Endothelial cell of umbilical vein (primary cell): Measurements from ENCODE around the gene HDX. TPM values are rescaled to one million over a fixed set of nuclear protein-coding genes. Genes with fewer than 3 reads are reported as not detected.
A peak's percentile ranks its signal among the peaks of the same experiment; 100 is the strongest.
"Not testable (repeated sequence)": the region's sequence is repeated elsewhere in the genome, so short reads cannot be mapped to it uniquely, and the experiment has no call there.

ENCODE experiments used
- Bru-seq: library from RNA; stranded (reverse); fragments of 400-500 nt; gene quantifications from one replicate; lab custom pipeline; 2021; lab: Mats Ljungman, UMichigan
- BruChase-seq, 2 experiments: library from RNA; stranded (reverse); fragments of 400-500 nt; gene quantifications; one replicate each; lab custom pipeline; 2021; lab: Mats Ljungman, UMichigan
- BruUV-seq: library from RNA; stranded (reverse); fragments of 400-500 nt; replicated peaks from 2 replicates; lab custom pipeline; 2021; lab: Mats Ljungman, UMichigan
- CTCF ChIA-PET: fragments of 300-600, 350-600 bp; sonication (Branson Sonifier 250); formaldehyde crosslinking; loops from one replicate; lab custom pipeline; 2021; ENCODE audit warnings: antibody characterized with exemption, inconsistent platforms; lab: Charles Lee
- POLR2A ChIA-PET: fragments of 300-600, 350-600 bp; sonication (Branson Sonifier 250); formaldehyde crosslinking; loops from one replicate; lab custom pipeline; 2021; ENCODE audit warnings: antibody characterized with exemption, inconsistent platforms; lab: Charles Lee
- DNase-seq: peaks from one replicate; pipeline ENCODE4 v3.0.0-alpha.2; 2011; ENCODE audit warnings: low read depth, low spot score
- FAIRE-seq: peaks from 2 replicates; lab custom pipeline; 2011; peaks lifted over from hg19 to GRCh38; lab: Jason Lieb, UNC
- H2AFZ ChIP-seq: 2 replicates; pipeline ENCODE4 v1.6.0; 2012; ENCODE audit warnings: low read depth, low read length, control low read depth, inconsistent platforms
- H3K27ac ChIP-seq: 2 replicates; pipeline ENCODE4 v1.5.1; 2011; ENCODE audit warnings: low read depth, mild to moderate bottlenecking, control low read depth, low read length, moderate library complexity; ENCODE audit not compliant: insufficient read depth
- H3K27me3 ChIP-seq, 2 experiments: 2 replicates each; pipeline versions ENCODE4 v1.6.0 to v1.6.1; 2011; ENCODE audit warnings: low read length in 2 of 2, mixed read lengths in 1 of 2; ENCODE audit not compliant: control insufficient read depth in 2 of 2, insufficient read depth in 2 of 2
- H3K36me3 ChIP-seq, 2 experiments: 2 replicates in 1 of 2; 3 replicates in 1 of 2; pipeline ENCODE4 v1.5.1; 2011; ENCODE audit warnings: low read length in 2 of 2, mild to moderate bottlenecking in 1 of 2, moderate library complexity in 1 of 2; ENCODE audit not compliant: control insufficient read depth in 2 of 2, insufficient read depth in 2 of 2; ENCODE audit errors: extremely low read depth in 1 of 2
- H3K4me1 ChIP-seq: 3 replicates; pipeline ENCODE4 v1.5.1; 2011; ENCODE audit warnings: mild to moderate bottlenecking, low read length; ENCODE audit not compliant: control insufficient read depth, insufficient read depth; ENCODE audit errors: extremely low read depth
- H3K4me2 ChIP-seq: 2 replicates; pipeline ENCODE4 v1.6.1; 2011; ENCODE audit warnings: low read length, control low read depth, mixed read lengths; ENCODE audit not compliant: insufficient read depth
- H3K4me3 ChIP-seq, 3 experiments: fragments of 200-600 bp in 1 of 3; sonication (generic), shearing (Covaris generic) in 1 of 3; replicated peaks in 1 of 3; 2 replicates each; pipeline ENCODE4 v1.5.1; 2011 to 2016; ENCODE audit warnings: control low read depth in 3 of 3, low read length in 3 of 3, mild to moderate bottlenecking in 2 of 3, inconsistent platforms in 1 of 3, low read depth in 1 of 3, moderate library complexity in 1 of 3; ENCODE audit not compliant: insufficient read depth in 1 of 3
- H3K79me2 ChIP-seq: 2 replicates; pipeline ENCODE4 v1.6.0; 2012; ENCODE audit warnings: low read length, inconsistent platforms; ENCODE audit not compliant: control insufficient read depth, insufficient read depth
- H3K9ac ChIP-seq: replicated peaks from 2 replicates; pipeline ENCODE3; 2011; ENCODE audit warnings: low read length, control low read depth; ENCODE audit not compliant: insufficient read depth; ENCODE audit errors: extremely low read depth
- H3K9me1 ChIP-seq: replicated peaks from 3 replicates; pipeline ENCODE4 v1.6.0; 2011; ENCODE audit warnings: mild to moderate bottlenecking, low read length; ENCODE audit not compliant: control insufficient read depth, insufficient read depth; ENCODE audit errors: extremely low read depth
- H3K9me3 ChIP-seq: replicated peaks from 2 replicates; pipeline ENCODE4 v1.5.1; 2012; ENCODE audit warnings: low read length, inconsistent platforms; ENCODE audit not compliant: control insufficient read depth, insufficient read depth
- H4K20me1 ChIP-seq: replicated peaks from 2 replicates; pipeline ENCODE3; 2011; ENCODE audit warnings: mild to moderate bottlenecking, low read length; ENCODE audit not compliant: control insufficient read depth, insufficient read depth; ENCODE audit errors: extremely low read depth
- CTCF ChIP-seq, 2 donors: IDR thresholded peaks; 1 replicate in 1 of 2; 2 replicates in 1 of 2; pipeline ENCODE4 v1.5.1; 2011; ENCODE audit warnings: low read length in 2 of 2, mild to moderate bottlenecking in 2 of 2, moderate library complexity in 2 of 2, control low read depth in 1 of 2, inconsistent platforms in 1 of 2, low read depth in 1 of 2; ENCODE audit not compliant: insufficient read depth in 1 of 2; ENCODE audit errors: extremely low read depth in 1 of 2
- EZH2 ChIP-seq: IDR thresholded peaks from 2 replicates; pipeline ENCODE4 v1.6.1; 2012; ENCODE audit warnings: borderline replicate concordance, low read depth, mild to moderate bottlenecking, moderate library complexity, low read length, inconsistent platforms; ENCODE audit not compliant: severe bottlenecking
- FOS ChIP-seq: IDR thresholded peaks from 2 replicates; pipeline ENCODE4 v1.6.1; 2011; ENCODE audit warnings: mild to moderate bottlenecking, low read length, moderate library complexity, borderline replicate concordance; ENCODE audit not compliant: insufficient read depth
- GATA2 ChIP-seq: IDR thresholded peaks from 2 replicates; pipeline ENCODE4 v1.7.0; 2011; ENCODE audit warnings: low read depth, mild to moderate bottlenecking, moderate library complexity, mixed read lengths, low read length; ENCODE audit not compliant: insufficient read length, insufficient read depth
- JUN ChIP-seq: IDR thresholded peaks from 2 replicates; pipeline ENCODE4 v1.6.1; 2011; ENCODE audit warnings: borderline replicate concordance, low read depth; ENCODE audit not compliant: insufficient read length, insufficient read depth
- MAX ChIP-seq: IDR thresholded peaks from 2 replicates; pipeline ENCODE4 v1.6.1; 2011; ENCODE audit not compliant: insufficient read depth, insufficient read length
- MYC ChIP-seq: IDR thresholded peaks from one replicate; pipeline ENCODE4 v1.6.1; 2011; ENCODE audit warnings: mild to moderate bottlenecking, low read depth, low read length
- POLR2A ChIP-seq: IDR thresholded peaks from 2 replicates; pipeline ENCODE4 v1.6.1; 2012; ENCODE audit warnings: low read depth, mild to moderate bottlenecking, control low read depth, low read length
- POLR2AphosphoS5 ChIP-seq: IDR thresholded peaks from 2 replicates; pipeline ENCODE4 v1.6.1; 2012; ENCODE audit warnings: low read depth, mild to moderate bottlenecking, control low read depth, low read length, moderate library complexity; ENCODE audit not compliant: insufficient read depth
- dilution Hi-C: fragments of 300-500 bp; cut with MboI; formaldehyde crosslinking; loops from one replicate; pipeline ENCODE4 v1.15.0; 2019; ENCODE audit warnings: low sequenced_read_pairs; ENCODE audit not compliant: extremely low pct_ligation_motif_present
- intact Hi-C: fragments of 100-400 bp; cut with micrococcal nuclease; formaldehyde crosslinking; loops from one replicate; pipeline ENCODE4 v1.10.0; 2022
- long read RNA-seq: library from polyadenylated mRNA; stranded (forward); transcript quantifications from one replicate; pipeline ENCODE4 v2.0.0, GENCODE V29; 2021
- polyA minus RNA-seq, 3 experiments: library from RNA; depleted of rRNA, polyadenylated mRNA; stranded (reverse); fragments of >200 nt; gene quantifications; 1 replicate in 1 of 3; 2 replicates in 2 of 3; pipeline ENCODE4 v1.2.3, GENCODE V29; 2011
- polyA plus RNA-seq, 4 experiments: library from polyadenylated mRNA; depleted of rRNA in 3 of 4; stranded (reverse) in 3 of 4; unstranded in 1 of 4; fragments of >200 nt; gene quantifications; 2 replicates each; pipeline versions ENCODE4 v1.2.1 to v1.2.3, GENCODE V29; 2011 to 2012; ENCODE audit warnings: missing spikeins in 1 of 4
- total RNA-seq: library from RNA; stranded (reverse); gene quantifications from 2 replicates; pipeline ENCODE4 v1.2.3, GENCODE V29; 2021

The HDX gene
- total RNA-seq (6.1 and 8.2 TPM in 2 replicates), polyA plus RNA-seq (1.6 and 2.3 TPM in 2 replicates), polyA minus RNA-seq (8.7 and 9.3 TPM in 2 replicates), Bru-seq, nascent RNA (percentile 65 among the genes with signal in this experiment), BruChase-seq, experiment 1, labeled RNA remaining after a 6-hour chase (percentile 46 among the genes with signal in this experiment), BruChase-seq, experiment 2, labeled RNA remaining after a 2-hour chase (percentile 57 among the genes with signal in this experiment)
- 2.2 and 2.8 TPM in 2 replicates for polyA plus RNA-seq (2011; cell fraction: cytosol; rRNA removed)
- 6.9 and 7.2 TPM in 2 replicates for polyA plus RNA-seq (2011; cell fraction: nucleus; rRNA removed)
- polyA plus RNA-seq (2012), result 4.2 and 5.9 TPM in 2 replicates
- not detected for polyA minus RNA-seq (2011; cell fraction: cytosol; rRNA and poly(A)+ RNA removed)
- polyA minus RNA-seq (2011; cell fraction: nucleus; rRNA and poly(A)+ RNA removed), result 34.3 and 42.9 TPM in 2 replicates
- long read RNA-seq, full-length matches to known transcripts, result 5 of 13 reads
- long read RNA-seq, partial matches to known transcripts, result 1 of 13 reads
- long read RNA-seq, other reads (novel, unspliced or antisense), result 7 of 13 reads

- Histone ChIP-seq H3K4me1 (peaks cover 2% of the 10 kb centered on the region), H3K27ac (peak within 1 kb of the TSS; percentile 96), H3K4me3 (peak within 1 kb of the TSS; percentile 83 to 93 (median 92)), H3K79me2 (no peaks in the 10 kb centered on the region), H3K27me3 (no peaks in the 10 kb centered on the region), H3K4me2 (peak within 1 kb of the TSS; percentile 90), H2AFZ (peak within 1 kb of the TSS; percentile 97), H4K20me1 (no peaks in the 10 kb centered on the region), H3K36me3 (no peaks in the 10 kb centered on the region), H3K9me3 (no peaks in the 10 kb centered on the region), H3K9ac (peak within 1 kb of the TSS; percentile 95), H3K9me1 (no peaks in the 10 kb centered on the region)
- dilution Hi-C loops, result no loop called here
- intact Hi-C loops, result no loop called here
- TSS peak; percentile 54 for BruUV-seq
- FAIRE-seq (peak; percentile 90), DNase-seq (peak; percentile 87)
- POLR2A ChIA-PET, result no interaction called here
- TF ChIP-seq JUN, result no peak
- TF ChIP-seq POLR2A, result no peak
- TF ChIP-seq FOS, result no peak
- no peak for TF ChIP-seq EZH2
- TF ChIP-seq POLR2AphosphoS5, result no peak
- TF ChIP-seq CTCF (IDR thresholded peaks at IDR 0.05; ENCODE audit: extremely low read depth in 1 of 2, insufficient read depth in 1 of 2, low read depth in 1 of 2, low read length in 2 of 2), result no peak
- no peak for TF ChIP-seq MYC
- TF ChIP-seq GATA2, result no peak
- no peak for TF ChIP-seq MAX
- CTCF ChIA-PET, result interaction anchor here (0.9 to 1.4 kb wide), 2 partner anchors 162 to 456 kb away, joined by 3 read pairs; no protein-coding TSS in a partner anchor
Measured at GRCh38 chrX:84501798-84502628, at the start of gene HDX. TSS of gene HDX (minus strand) at chrX:84502453. CDS start at chrX:84475397, 27,056 bp downstream.

GRCh38 chrX:84541315-84541714 is 39.1 kb upstream of the HDX start:
- DNase-seq, POLR2A ChIA-PET, H3K9me1 ChIP-seq, H3K27ac ChIP-seq, H3K4me3 ChIP-seq, H3K4me2 ChIP-seq, H3K27me3 ChIP-seq, H3K4me1 ChIP-seq, H3K9me3 ChIP-seq, H3K79me2 ChIP-seq, H3K36me3 ChIP-seq, FAIRE-seq, BruUV-seq, dilution Hi-C loops, H4K20me1 ChIP-seq, H3K9ac ChIP-seq, CTCF ChIA-PET, intact Hi-C loops, H2AFZ ChIP-seq: not testable (repeated sequence)
